ENCODE data around the gene RMI1.
A peak's percentile ranks its signal among the peaks of the same experiment; 100 is the strongest.

The RMI1 gene

DNA sequence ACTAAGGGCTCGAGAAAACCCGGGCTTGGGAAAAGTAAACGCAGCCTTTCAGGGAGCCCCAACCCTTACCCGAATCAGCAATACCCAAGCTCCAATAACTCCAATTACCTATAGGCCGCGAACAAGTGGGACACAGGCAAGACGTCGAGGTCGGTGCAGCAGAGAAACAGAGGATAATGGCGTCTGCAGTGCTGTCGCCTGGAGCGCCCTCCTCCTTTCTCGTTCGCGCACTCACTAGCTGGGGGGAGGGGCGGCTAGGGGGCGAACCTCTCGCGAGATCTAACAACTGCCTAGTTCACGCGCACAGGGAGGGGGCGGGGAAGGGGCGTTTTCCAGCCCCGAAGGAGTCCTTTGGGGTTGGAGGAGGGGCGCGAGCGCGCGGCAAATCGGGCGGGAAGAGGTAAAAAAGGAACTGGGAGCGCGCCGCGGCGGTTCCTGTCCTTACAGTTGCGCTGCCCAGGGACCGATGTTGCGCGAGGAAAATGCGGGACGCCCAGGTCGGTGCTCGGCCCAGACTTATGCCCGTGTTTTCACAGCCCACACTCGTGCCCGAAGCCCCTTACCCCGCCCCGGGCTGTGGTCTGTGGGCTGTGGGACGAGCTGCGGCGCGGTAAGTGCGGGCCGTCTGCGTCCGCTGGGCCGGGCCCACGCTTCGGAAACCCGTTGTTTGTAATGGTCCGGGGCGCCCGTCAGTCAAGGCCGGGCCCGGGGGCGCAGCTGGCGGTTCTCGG lies at the start of gene RMI1 (continued):
- TF ChIP-seq PRDM10 (tag by site-specific recombination; IDR thresholded peaks at IDR 0.05): peak; percentile 27; the same call in 1 of the 2 replicates
- TF ChIP-seq, protein P1, sequence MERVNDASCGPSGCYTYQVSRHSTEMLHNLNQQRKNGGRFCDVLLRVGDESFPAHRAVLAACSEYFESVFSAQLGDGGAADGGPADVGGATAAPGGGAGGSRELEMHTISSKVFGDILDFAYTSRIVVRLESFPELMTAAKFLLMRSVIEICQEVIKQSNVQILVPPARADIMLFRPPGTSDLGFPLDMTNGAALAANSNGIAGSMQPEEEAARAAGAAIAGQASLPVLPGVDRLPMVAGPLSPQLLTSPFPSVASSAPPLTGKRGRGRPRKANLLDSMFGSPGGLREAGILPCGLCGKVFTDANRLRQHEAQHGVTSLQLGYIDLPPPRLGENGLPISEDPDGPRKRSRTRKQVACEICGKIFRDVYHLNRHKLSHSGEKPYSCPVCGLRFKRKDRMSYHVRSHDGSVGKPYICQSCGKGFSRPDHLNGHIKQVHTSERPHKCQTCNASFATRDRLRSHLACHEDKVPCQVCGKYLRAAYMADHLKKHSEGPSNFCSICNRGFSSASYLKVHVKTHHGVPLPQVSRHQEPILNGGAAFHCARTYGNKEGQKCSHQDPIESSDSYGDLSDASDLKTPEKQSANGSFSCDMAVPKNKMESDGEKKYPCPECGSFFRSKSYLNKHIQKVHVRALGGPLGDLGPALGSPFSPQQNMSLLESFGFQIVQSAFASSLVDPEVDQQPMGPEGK (tag by site-specific recombination; IDR thresholded peaks at IDR 0.05): peak; percentile 81
- TF ChIP-seq ZBTB49 (tag by site-specific recombination; IDR thresholded peaks at IDR 0.05; ENCODE audit: low read depth): no peak
- TF ChIP-seq ZNF2 (tag by site-specific recombination; IDR thresholded peaks at IDR 0.05): no peak
- TF ChIP-seq ZNF114 (tag by site-specific recombination; IDR thresholded peaks at IDR 0.05): no peak
- no peak for TF ChIP-seq ZNF626 (tag by site-specific recombination; IDR thresholded peaks at IDR 0.05)
- TF ChIP-seq ZNF639 (tag by site-specific recombination; IDR thresholded peaks at IDR 0.05): no peak; the same call in 1 of the 2 replicates
- no peak for TF ChIP-seq ZNF521 (tag by site-specific recombination; IDR thresholded peaks at IDR 0.05)
- no peak for TF ChIP-seq ZNF18 (tag by site-specific recombination; IDR thresholded peaks at IDR 0.05)
- no peak for TF ChIP-seq ZNF426 (tag by site-specific recombination; IDR thresholded peaks at IDR 0.05)
- no peak for TF ChIP-seq ZNF621 (tag by site-specific recombination; IDR thresholded peaks at IDR 0.05)
- no peak for TF ChIP-seq ZSCAN23 (tag by site-specific recombination; IDR thresholded peaks at IDR 0.05)
- TF ChIP-seq KLF8 (tag by site-specific recombination; IDR thresholded peaks at IDR 0.05): peak; percentile 94
- TF ChIP-seq ZNF768 (tag by site-specific recombination; IDR thresholded peaks at IDR 0.05): no peak
- TF ChIP-seq ZNF580 (tag by site-specific recombination; IDR thresholded peaks at IDR 0.05): no peak
- peak; percentile 45 for TF ChIP-seq EGR2 (tag by site-specific recombination; IDR thresholded peaks at IDR 0.05; ENCODE audit: low read depth)
- no peak for TF ChIP-seq ZSCAN5A (tag by site-specific recombination; IDR thresholded peaks at IDR 0.05)
- no peak for TF ChIP-seq ZNF48 (tag by site-specific recombination; IDR thresholded peaks at IDR 0.05)
- TF ChIP-seq, protein P2, sequence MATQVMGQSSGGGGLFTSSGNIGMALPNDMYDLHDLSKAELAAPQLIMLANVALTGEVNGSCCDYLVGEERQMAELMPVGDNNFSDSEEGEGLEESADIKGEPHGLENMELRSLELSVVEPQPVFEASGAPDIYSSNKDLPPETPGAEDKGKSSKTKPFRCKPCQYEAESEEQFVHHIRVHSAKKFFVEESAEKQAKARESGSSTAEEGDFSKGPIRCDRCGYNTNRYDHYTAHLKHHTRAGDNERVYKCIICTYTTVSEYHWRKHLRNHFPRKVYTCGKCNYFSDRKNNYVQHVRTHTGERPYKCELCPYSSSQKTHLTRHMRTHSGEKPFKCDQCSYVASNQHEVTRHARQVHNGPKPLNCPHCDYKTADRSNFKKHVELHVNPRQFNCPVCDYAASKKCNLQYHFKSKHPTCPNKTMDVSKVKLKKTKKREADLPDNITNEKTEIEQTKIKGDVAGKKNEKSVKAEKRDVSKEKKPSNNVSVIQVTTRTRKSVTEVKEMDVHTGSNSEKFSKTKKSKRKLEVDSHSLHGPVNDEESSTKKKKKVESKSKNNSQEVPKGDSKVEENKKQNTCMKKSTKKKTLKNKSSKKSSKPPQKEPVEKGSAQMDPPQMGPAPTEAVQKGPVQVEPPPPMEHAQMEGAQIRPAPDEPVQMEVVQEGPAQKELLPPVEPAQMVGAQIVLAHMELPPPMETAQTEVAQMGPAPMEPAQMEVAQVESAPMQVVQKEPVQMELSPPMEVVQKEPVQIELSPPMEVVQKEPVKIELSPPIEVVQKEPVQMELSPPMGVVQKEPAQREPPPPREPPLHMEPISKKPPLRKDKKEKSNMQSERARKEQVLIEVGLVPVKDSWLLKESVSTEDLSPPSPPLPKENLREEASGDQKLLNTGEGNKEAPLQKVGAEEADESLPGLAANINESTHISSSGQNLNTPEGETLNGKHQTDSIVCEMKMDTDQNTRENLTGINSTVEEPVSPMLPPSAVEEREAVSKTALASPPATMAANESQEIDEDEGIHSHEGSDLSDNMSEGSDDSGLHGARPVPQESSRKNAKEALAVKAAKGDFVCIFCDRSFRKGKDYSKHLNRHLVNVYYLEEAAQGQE (tag by site-specific recombination; IDR thresholded peaks at IDR 0.05): no peak
- no peak for TF ChIP-seq ZNF112 (tag by site-specific recombination; IDR thresholded peaks at IDR 0.05)
- peak; percentile 36; the same call in 1 of the 2 replicates for TF ChIP-seq ZNF76 (tag by site-specific recombination; IDR thresholded peaks at IDR 0.05; ENCODE audit: borderline replicate concordance, low read depth)
- no peak for TF ChIP-seq ZNF354C (tag by site-specific recombination; IDR thresholded peaks at IDR 0.05; ENCODE audit: borderline replicate concordance, low read depth)

Data from HEK293 (cell line).